IMR-90 (cell line): ENCODE measurements around the gene RHOF. TPM values are rescaled to one million over a fixed set of nuclear protein-coding genes. Genes with fewer than 3 reads are reported as not detected.
A peak's percentile ranks its signal among the peaks of the same experiment; 100 is the strongest.

Experiments
- ATAC-seq: fragments of 200-7000 bp; cut with Tn5 transposase; 2 replicates; pipeline ENCODE4 v1.9.1; 2020; ENCODE audit warnings: low read depth, mild to moderate bottlenecking, moderate library complexity
- BruUV-seq: library from RNA; stranded (reverse); fragments of 400-500 nt; replicated peaks from 2 replicates; lab custom pipeline; 2021; lab: Mats Ljungman, UMichigan
- CTCF ChIA-PET: fragments of 300-600 bp; formaldehyde crosslinking; extraction: SDS; loops from one replicate; lab custom pipeline; 2021; ENCODE audit warnings: antibody characterized with exemption; lab: Yijun Ruan, JAX
- POLR2A ChIA-PET: fragments of 300-600 bp; sonication (Branson Sonifier 250); formaldehyde crosslinking; loops from one replicate; lab custom pipeline; 2022; ENCODE audit warnings: antibody characterized with exemption; ENCODE audit not compliant: unreplicated experiment; lab: Charles Lee
- DNase-seq: peaks from one replicate; pipeline ENCODE4 v3.0.0; 2013
- H2AFZ ChIP-seq: replicated peaks from 2 replicates; pipeline ENCODE3; 2013; ENCODE audit warnings: low read length, mild to moderate bottlenecking; ENCODE audit not compliant: poor library complexity
- H2AK5ac ChIP-seq: 2 replicates; pipeline ENCODE4 v1.6.1; 2013; ENCODE audit warnings: low read depth, low read length, inconsistent platforms
- H2AK9ac ChIP-seq: replicated peaks from 2 replicates; pipeline ENCODE3; 2013; ENCODE audit warnings: mild to moderate bottlenecking, low read depth, low read length, moderate library complexity; ENCODE audit not compliant: poor library complexity
- H2BK120ac ChIP-seq: 2 replicates; pipeline ENCODE4 v1.6.1; 2013; ENCODE audit warnings: low read depth, low read length, inconsistent platforms
- H2BK15ac ChIP-seq: 3 replicates; pipeline ENCODE4 v1.6.1; 2013; ENCODE audit warnings: low read depth, low read length, inconsistent platforms
- H2BK20ac ChIP-seq: 2 replicates; pipeline ENCODE4 v1.6.1; 2013; ENCODE audit warnings: low read depth, mild to moderate bottlenecking, inconsistent platforms, low read length, moderate library complexity
- H2BK5ac ChIP-seq: 2 replicates; pipeline ENCODE4 v1.6.1; 2013; ENCODE audit warnings: mild to moderate bottlenecking, low read depth, low read length, inconsistent platforms; ENCODE audit not compliant: poor library complexity, severe bottlenecking
- H3K14ac ChIP-seq: replicated peaks from 2 replicates; pipeline ENCODE4 v1.6.1; 2013; ENCODE audit warnings: low read depth, low read length, inconsistent platforms
- H3K18ac ChIP-seq: 2 replicates; pipeline ENCODE4 v1.6.1; 2013; ENCODE audit warnings: low read depth, low read length, control low read depth
- H3K23ac ChIP-seq: 2 replicates; pipeline ENCODE4 v1.6.1; 2013; ENCODE audit warnings: low read depth, low read length, inconsistent platforms
- H3K27ac ChIP-seq: 2 replicates; pipeline ENCODE4 v1.5.1; 2013; ENCODE audit warnings: mild to moderate bottlenecking, control low read depth, low read length; ENCODE audit not compliant: insufficient read depth
- H3K27me3 ChIP-seq: 2 replicates; pipeline ENCODE4 v1.6.1; 2013; ENCODE audit warnings: low read length; ENCODE audit not compliant: control insufficient read depth, insufficient read depth
- H3K36me3 ChIP-seq: 2 replicates; pipeline ENCODE4 v1.6.1; 2013; ENCODE audit warnings: low read length, mixed read lengths; ENCODE audit not compliant: control insufficient read depth, insufficient read depth
- H3K4ac ChIP-seq: 2 replicates; pipeline ENCODE4 v1.6.1; 2013; ENCODE audit warnings: low read depth, low read length, inconsistent platforms
- H3K4me1 ChIP-seq: 2 replicates; pipeline ENCODE4 v1.6.1; 2013; ENCODE audit warnings: low read length, mixed read lengths; ENCODE audit not compliant: control insufficient read depth, insufficient read depth
- H3K4me2 ChIP-seq: 2 replicates; pipeline ENCODE4 v1.6.1; 2013; ENCODE audit warnings: low read depth, mild to moderate bottlenecking, control low read depth, low read length, moderate library complexity
- H3K4me3 ChIP-seq: 2 replicates; pipeline ENCODE4 v1.5.1; 2013; ENCODE audit warnings: low read depth, mild to moderate bottlenecking, control low read depth, low read length, moderate library complexity; ENCODE audit not compliant: insufficient read depth
- H3K56ac ChIP-seq: 2 replicates; pipeline ENCODE4 v1.6.1; 2013; ENCODE audit warnings: low read length, inconsistent platforms; ENCODE audit not compliant: insufficient read depth; ENCODE audit errors: extremely low read depth
- H3K79me1 ChIP-seq, 2 experiments: 2 replicates each; pipeline ENCODE4 v1.6.1; 2013; ENCODE audit warnings: low read length in 2 of 2, inconsistent platforms in 1 of 2, low read depth in 1 of 2
- H3K9ac ChIP-seq: 2 replicates; pipeline ENCODE4 v1.6.1; 2013; ENCODE audit warnings: low read depth, low read length, control low read depth
- H3K9me1 ChIP-seq: 2 replicates; pipeline ENCODE4 v1.6.1; 2013; ENCODE audit warnings: low read length, inconsistent platforms; ENCODE audit not compliant: insufficient read depth
- H3K9me3 ChIP-seq: 2 replicates; pipeline ENCODE4 v1.6.1; 2013; ENCODE audit warnings: low read length; ENCODE audit not compliant: control insufficient read depth, insufficient read depth
- H4K20me1 ChIP-seq: 2 replicates; pipeline ENCODE4 v1.6.1; 2013; ENCODE audit warnings: low read length, inconsistent platforms; ENCODE audit not compliant: insufficient read depth
- H4K5ac ChIP-seq: 2 replicates; pipeline ENCODE4 v1.6.1; 2013; ENCODE audit warnings: mild to moderate bottlenecking, low read depth, low read length, control low read depth
- H4K8ac ChIP-seq, 2 experiments: 2 replicates each; pipeline ENCODE4 v1.6.1; 2013; ENCODE audit warnings: low read depth in 2 of 2, low read length in 2 of 2, control low read depth in 1 of 2, inconsistent platforms in 1 of 2
- H4K91ac ChIP-seq: 2 replicates; pipeline ENCODE4 v1.6.1; 2013; ENCODE audit warnings: low read depth, low read length, inconsistent platforms; ENCODE audit not compliant: insufficient read depth
- MXI1 ChIP-seq: IDR thresholded peaks from 2 replicates; pipeline ENCODE4 v1.6.1; 2012; ENCODE audit warnings: low read depth, mild to moderate bottlenecking, low read length, moderate library complexity, borderline replicate concordance
- NFE2L2 ChIP-seq: fragments of 150-350 bp; IDR thresholded peaks from 2 replicates; pipeline ENCODE4 v1.6.1; 2016; ENCODE audit warnings: low read depth, mild to moderate bottlenecking, low read length
- RFX5 ChIP-seq: IDR thresholded peaks from 2 replicates; pipeline ENCODE4 v1.8.0; 2012; ENCODE audit warnings: low read depth, mild to moderate bottlenecking, low read length, moderate library complexity
- WGBS, 2 experiments: methylation state at CpG; one replicate each; pipeline versions ENCODE4 v1.1.5 to v1.1.7; 2013; ENCODE audit warnings: missing lambda C conversion rate in 2 of 2; ENCODE audit not compliant: insufficient read length in 1 of 2; ENCODE audit errors: extremely low coverage in 2 of 2; 5-methylcytosine and 5-hydroxymethylcytosine counted together
- dilution Hi-C: fragments of 300-500 bp; cut with HindIII; formaldehyde crosslinking; loops from one replicate; pipeline ENCODE4 v1.14.3; 2018; ENCODE audit warnings: low sequenced_read_pairs; ENCODE audit not compliant: unreplicated experiment
- in situ Hi-C: fragments of 300-500 bp; cut with MboI; formaldehyde crosslinking; loops from 3 replicates; pipeline ENCODE4 v1.14.3; 2019; ENCODE audit warnings: low sequenced_read_pairs, inconsistent platforms, mixed read lengths
- intact Hi-C: fragments of 100-400 bp; cut with micrococcal nuclease; formaldehyde crosslinking; loops from 2 replicates; pipeline ENCODE4 v1.10.0; 2022
- polyA plus RNA-seq, 3 experiments: library from polyadenylated mRNA; depleted of rRNA; stranded (reverse); fragments of >200 nt; gene quantifications; 2 replicates each; pipeline ENCODE4 v1.2.3, GENCODE V29; 2012; ENCODE audit warnings: low replicate concordance in 1 of 3
- total RNA-seq: library from RNA; depleted of rRNA; stranded (reverse); fragments of >200 nt; gene quantifications from 2 replicates; pipeline ENCODE4 v1.2.3, GENCODE V29; 2012
- TF ChIP-seq, protein P1 (sequence below): fragments of 150-350 bp; IDR thresholded peaks from 2 replicates; pipeline ENCODE4 v1.6.1; 2017; ENCODE audit warnings: mild to moderate bottlenecking, antibody characterized with exemption, low read length, low read depth

Gene RHOF
- total and polyA plus RNA-seq, 2 of the 4 experiments (the other 2 are of a cell fraction) = 3.0 to 5.1 TPM

- TF ChIP-seq MXI1 = no peak; the same call in 1 of the 2 replicates
- TF ChIP-seq, protein P1, sequence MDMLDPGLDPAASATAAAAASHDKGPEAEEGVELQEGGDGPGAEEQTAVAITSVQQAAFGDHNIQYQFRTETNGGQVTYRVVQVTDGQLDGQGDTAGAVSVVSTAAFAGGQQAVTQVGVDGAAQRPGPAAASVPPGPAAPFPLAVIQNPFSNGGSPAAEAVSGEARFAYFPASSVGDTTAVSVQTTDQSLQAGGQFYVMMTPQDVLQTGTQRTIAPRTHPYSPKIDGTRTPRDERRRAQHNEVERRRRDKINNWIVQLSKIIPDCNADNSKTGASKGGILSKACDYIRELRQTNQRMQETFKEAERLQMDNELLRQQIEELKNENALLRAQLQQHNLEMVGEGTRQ = no peak
Measured at GRCh38 chr12:121839106-121839992, 45.9 kb upstream of the RHOF start (continued).

DNA sequence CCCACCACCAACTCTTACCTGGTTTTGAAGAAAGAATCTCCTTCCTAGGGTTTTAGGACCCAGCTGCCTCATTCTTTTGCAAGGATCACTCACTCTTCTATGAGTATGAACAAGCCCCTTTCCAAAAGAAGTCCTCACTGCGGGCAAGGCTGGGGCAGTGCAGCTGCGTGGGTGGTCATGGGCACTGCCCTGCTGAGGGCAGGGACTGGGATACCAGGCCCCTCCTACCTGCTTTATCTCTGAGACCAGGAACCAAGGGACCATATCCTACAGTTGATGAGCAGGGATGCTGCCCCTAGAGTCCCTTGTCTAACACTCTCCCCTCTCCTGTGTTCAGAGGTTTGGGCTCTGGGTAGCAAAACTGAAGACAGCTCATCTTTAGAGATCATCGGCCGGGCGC lies 44.6 kb upstream of the RHOF start:
- no TSS peak for BruUV-seq
- Histone ChIP-seq H3K79me1 (peaks cover 0 to 8% of the 10 kb centered on the region in 2 experiments; a peak in 2 of 4 replicates), H3K27ac (no peak overlapping the region), H3K18ac (no peak overlapping the region), H4K5ac (no peak overlapping the region), H4K91ac (no peak overlapping the region), H4K20me1 (no peaks in the 10 kb centered on the region), H3K4me3 (no peak overlapping the region), H3K4me1 (0 out of 2 replicates have a peak, but pooled peaks cover under 1% of the 10 kb centered on the region), H2AK5ac (no peak overlapping the region), H3K4ac (no peak overlapping the region), H2BK120ac (no peak overlapping the region), H3K36me3 (no peaks in the 10 kb centered on the region), H3K23ac (no peak overlapping the region), H3K9me3 (no peaks in the 10 kb centered on the region), H3K4me2 (no peak overlapping the region), H2AFZ (peak overlapping the region; percentile 51), H4K8ac (no peak overlapping the region), H3K27me3 (no peaks in the 10 kb centered on the region), H3K56ac (no peak overlapping the region), H2AK9ac (peak overlapping the region; percentile 72), H2BK20ac (no peak overlapping the region), H3K14ac (no peak overlapping the region), H3K9me1 (no peaks in the 10 kb centered on the region), H2BK15ac (no peak overlapping the region), H2BK5ac (no peak overlapping the region), H3K9ac (no peak overlapping the region)
- intact Hi-C loops = loop anchor here (2.0 to 5.0 kb wide), 2 partner anchors 34 to 51 kb away; partner anchors contain the start of gene PSMD9
- 100% methylated on average over 3 of the region's 5 CpGs; no CpG with 5 or more reads in 1 of the 2 experiments for WGBS, 2 experiments
- POLR2A ChIA-PET = no interaction called here
- DNase-seq = no peak
- ATAC-seq = no peak
- dilution Hi-C loops = no loop called here
- CTCF ChIA-PET = interaction anchor here (1.2 kb wide), 1 partner anchor 44 kb away, joined by 4 read pairs; no protein-coding TSS in a partner anchor
- in situ Hi-C loops = no loop called here
- TF ChIP-seq NFE2L2 (no peak), RFX5 (no peak)
